Aorta (tissue), 5 donors: ENCODE data around the gene DISC1. TPM values are rescaled to one million over a fixed set of nuclear protein-coding genes. Genes with fewer than 3 reads are reported as not detected.

Source experiments
- ATAC-seq: fragments of 200-7000 bp; cut with Tn5 transposase; one replicate; pipeline ENCODE4 v1.9.1; 2022; ENCODE audit warnings: moderate library complexity; ENCODE audit not compliant: low FRiP score
- DNase-seq, 2 donors: peaks; one replicate each; pipeline ENCODE4 v3.0.0-alpha.2; 2020
- H3K27ac ChIP-seq, 2 donors: one replicate each; pipeline ENCODE4 v1.5.1; 2013; ENCODE audit warnings: low read length in 2 of 2, mild to moderate bottlenecking in 2 of 2, moderate library complexity in 2 of 2, control low read depth in 1 of 2, inconsistent platforms in 1 of 2, low read depth in 1 of 2
- H3K27me3 ChIP-seq, 2 donors: one replicate each; pipeline ENCODE4 v1.6.1; 2013; ENCODE audit warnings: control low read depth in 1 of 2, low read length in 1 of 2, mild to moderate bottlenecking in 1 of 2, moderate library complexity in 1 of 2; ENCODE audit not compliant: insufficient read depth in 2 of 2, control insufficient read depth in 1 of 2
- H3K36me3 ChIP-seq, 2 donors: one replicate each; pipeline ENCODE4 v1.6.1; 2013; ENCODE audit warnings: control low read depth in 1 of 2, low read length in 1 of 2, mild to moderate bottlenecking in 1 of 2; ENCODE audit not compliant: insufficient read depth in 2 of 2, control insufficient read depth in 1 of 2
- H3K4me1 ChIP-seq, 2 donors: one replicate each; pipeline ENCODE4 v1.6.1; 2013; ENCODE audit warnings: low read length in 2 of 2, control low read depth in 1 of 2, mild to moderate bottlenecking in 1 of 2, moderate library complexity in 1 of 2; ENCODE audit not compliant: insufficient read depth in 2 of 2, control insufficient read depth in 1 of 2
- H3K4me3 ChIP-seq, 2 donors: one replicate each; pipeline ENCODE4 v1.5.1; 2013; ENCODE audit warnings: low read length in 2 of 2, control low read depth in 1 of 2, mild to moderate bottlenecking in 1 of 2
- H3K9me3 ChIP-seq: one replicate; pipeline ENCODE4 v1.6.1; 2013; ENCODE audit warnings: mild to moderate bottlenecking, low read length; ENCODE audit not compliant: control insufficient read depth
- whole genome bisulfite sequencing, 2 donors: extraction: QIAGEN DNeasy Blood & Tissue Kit; methylation state at CpG; one replicate each; pipeline ENCODE4 v1.1.7; 2013; 5-methylcytosine and 5-hydroxymethylcytosine counted together
- intact Hi-C, 2 donors: fragments of 100-400 bp; cut with DNase I; formaldehyde crosslinking; loops; one replicate each; pipeline versions ENCODE4 v1.14.2 to v1.15.0; 2022
- polyA plus RNA-seq, 2 donors: library from polyadenylated mRNA; stranded (reverse); fragments of 200-250 nt; gene quantifications; one replicate each; pipeline ENCODE4 v1.2.3, GENCODE V29; 2013
- total RNA-seq, 2 donors: library from RNA; stranded (reverse); fragmentation: NEBNext Ultra II Directional; extraction: Animal tissue kit (Norgen Biotek cat#: 25700); gene quantifications; one replicate each; pipeline ENCODE4 v1.2.1, GENCODE V29; 2021
- donor health status: healthy with polysubstance abuse.
- donor health status: Bipolar disorder and iron deficiency.
- donor health status: DM: no; HTN: no; CAD: no.
- donor health status: DM: no; HTN: no; CAD: no.
- donor health status: DM: yes; HTN: yes; CAD: no.

Gene DISC1
- total and polyA plus RNA-seq, 4 donors: 0.64 to 31.7 (median 6.0) TPM

DNA sequence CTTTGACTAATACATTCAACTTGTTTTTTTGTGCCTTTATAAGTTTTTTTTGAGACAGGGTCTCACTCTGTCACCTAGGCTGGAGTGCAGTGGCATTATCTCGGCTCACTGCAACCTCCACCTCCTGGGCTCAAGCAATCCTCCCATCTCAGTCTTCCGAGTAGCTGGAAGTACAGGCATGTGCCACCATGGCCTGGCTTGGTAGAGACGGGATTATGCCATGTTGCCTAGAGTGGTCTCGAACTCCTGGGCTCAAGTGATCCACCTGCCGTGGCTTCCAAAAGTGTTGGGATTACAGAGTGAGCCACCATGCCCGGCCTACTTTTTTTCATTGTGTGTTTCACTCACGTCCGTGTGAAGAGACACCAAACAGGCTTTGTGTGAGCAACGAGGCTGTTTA is 202.7 kb downstream of the DISC1 start:
- no peaks in the 10 kb centered on the region for H3K36me3 ChIP-seq
- no peak overlapping the region for H3K27ac ChIP-seq
- H3K4me1 ChIP-seq: no peaks in the 10 kb centered on the region
- H3K27me3 ChIP-seq: no peaks in the 10 kb centered on the region
- WGBS, 2 donors: 87% methylated on average over 9 of the region's 9 CpGs
- H3K4me3 ChIP-seq: no peak overlapping the region
- ATAC-seq (no peak), DNase-seq (no peak)
- H3K9me3 ChIP-seq: no peaks in the 10 kb centered on the region
- intact Hi-C loops: no loop called here

DNA sequence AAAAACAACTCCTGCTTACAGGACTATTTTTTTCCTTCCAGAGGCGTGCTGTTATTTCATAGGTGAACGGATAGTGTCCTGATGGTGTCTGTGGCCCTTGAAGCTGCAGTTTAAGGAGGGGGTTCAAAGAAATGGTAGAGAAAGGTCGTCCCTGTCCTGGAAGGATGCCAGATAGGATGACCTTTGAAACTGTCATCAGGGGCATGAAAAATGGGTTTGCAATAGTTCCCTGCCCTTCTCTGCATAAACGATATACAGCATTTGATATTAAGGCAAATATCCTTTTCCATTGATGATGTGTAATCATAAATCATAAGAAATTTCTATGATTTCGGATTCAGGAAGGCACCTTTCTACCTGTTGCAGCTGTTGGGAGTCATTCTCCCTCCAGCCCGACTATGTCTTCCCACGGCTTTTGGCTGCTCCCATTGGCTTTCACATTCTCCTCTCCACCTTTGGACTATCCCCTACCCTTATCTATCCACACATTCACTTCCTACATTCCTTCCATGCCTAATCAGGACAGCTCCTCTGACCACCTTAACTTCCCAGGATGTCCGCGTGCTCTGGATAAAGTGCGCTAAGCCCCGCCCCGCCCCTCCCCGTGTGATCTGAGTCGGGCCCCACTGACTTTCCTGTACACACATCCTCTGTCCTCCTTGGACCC is 209.8 kb downstream of the DISC1 start:
- Histone ChIP-seq H3K4me1 (no peaks in the 10 kb centered on the region), H3K36me3 (no peaks in the 10 kb centered on the region), H3K27ac (no peak overlapping the region), H3K27me3 (no peaks in the 10 kb centered on the region), H3K9me3 (no peaks in the 10 kb centered on the region), H3K4me3 (no peak overlapping the region)
- WGBS, 2 donors: 92 to 93% methylated on average over 14 of the region's 14 CpGs
- intact Hi-C loops: no loop called here
- ATAC-seq: no peak
- no peak for DNase-seq

DNA sequence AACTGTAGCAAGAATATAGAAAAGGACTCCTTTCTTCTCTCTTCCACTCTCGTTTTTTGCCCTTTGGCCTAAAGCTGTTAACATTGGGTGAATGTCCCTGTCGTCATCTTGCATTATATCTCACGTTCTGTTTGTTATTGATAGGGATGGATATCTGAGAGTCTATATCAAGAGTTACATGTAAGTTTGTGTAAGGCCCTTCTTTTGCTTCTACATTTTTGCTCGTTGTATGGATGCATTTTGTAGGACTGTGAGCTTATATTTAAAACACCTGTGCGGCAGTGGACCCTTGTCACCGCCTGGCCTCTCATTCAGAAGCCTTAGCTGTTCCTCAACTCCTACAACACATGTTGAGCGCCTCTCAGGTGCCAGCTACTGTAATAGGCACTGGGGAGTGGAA is 211.9 kb downstream of the DISC1 start:
- WGBS, 2 donors: 92% methylated on average over 7 of the region's 7 CpGs
- intact Hi-C loops: no loop called here
- H3K4me3 ChIP-seq: no peak overlapping the region
- ATAC-seq: no peak
- no peak for DNase-seq
- no peaks in the 10 kb centered on the region for H3K4me1 ChIP-seq
- no peaks in the 10 kb centered on the region for H3K9me3 ChIP-seq
- no peaks in the 10 kb centered on the region for H3K27me3 ChIP-seq
- no peaks in the 10 kb centered on the region for H3K36me3 ChIP-seq
- no peak overlapping the region for H3K27ac ChIP-seq

DNA sequence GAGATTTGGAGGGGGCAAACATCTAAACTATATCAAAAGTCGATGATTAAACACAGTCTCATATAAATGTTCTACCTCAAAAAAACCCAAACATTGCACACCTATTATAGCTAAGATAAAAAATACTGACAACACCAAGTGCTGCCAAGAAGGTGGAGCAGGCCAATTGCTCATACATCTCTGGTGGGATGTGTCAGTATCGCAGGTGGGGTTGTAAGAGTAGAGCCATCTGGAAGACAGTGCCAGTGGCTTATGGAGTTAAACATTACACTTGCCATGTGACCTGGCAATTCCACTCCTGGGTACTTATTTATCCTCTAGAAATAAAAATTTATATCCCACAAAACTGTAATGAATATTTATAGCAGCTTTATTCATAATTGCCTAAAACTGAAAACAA is 213.4 kb downstream of the DISC1 start:
- H3K27me3 ChIP-seq: no peaks in the 10 kb centered on the region
- WGBS, 2 donors: 93 to 95% methylated on average over 2 of the region's 2 CpGs
- intact Hi-C loops: loop anchor here in 1 of 2 donors (10.0 kb wide), 1 partner anchor 305 kb away; no protein-coding TSS in a partner anchor
- H3K9me3 ChIP-seq: no peaks in the 10 kb centered on the region
- no peaks in the 10 kb centered on the region for H3K4me1 ChIP-seq
- DNase-seq: no peak
- H3K36me3 ChIP-seq: no peaks in the 10 kb centered on the region
- H3K27ac ChIP-seq: no peak overlapping the region
- no peak overlapping the region for H3K4me3 ChIP-seq
- no peak for ATAC-seq

DNA sequence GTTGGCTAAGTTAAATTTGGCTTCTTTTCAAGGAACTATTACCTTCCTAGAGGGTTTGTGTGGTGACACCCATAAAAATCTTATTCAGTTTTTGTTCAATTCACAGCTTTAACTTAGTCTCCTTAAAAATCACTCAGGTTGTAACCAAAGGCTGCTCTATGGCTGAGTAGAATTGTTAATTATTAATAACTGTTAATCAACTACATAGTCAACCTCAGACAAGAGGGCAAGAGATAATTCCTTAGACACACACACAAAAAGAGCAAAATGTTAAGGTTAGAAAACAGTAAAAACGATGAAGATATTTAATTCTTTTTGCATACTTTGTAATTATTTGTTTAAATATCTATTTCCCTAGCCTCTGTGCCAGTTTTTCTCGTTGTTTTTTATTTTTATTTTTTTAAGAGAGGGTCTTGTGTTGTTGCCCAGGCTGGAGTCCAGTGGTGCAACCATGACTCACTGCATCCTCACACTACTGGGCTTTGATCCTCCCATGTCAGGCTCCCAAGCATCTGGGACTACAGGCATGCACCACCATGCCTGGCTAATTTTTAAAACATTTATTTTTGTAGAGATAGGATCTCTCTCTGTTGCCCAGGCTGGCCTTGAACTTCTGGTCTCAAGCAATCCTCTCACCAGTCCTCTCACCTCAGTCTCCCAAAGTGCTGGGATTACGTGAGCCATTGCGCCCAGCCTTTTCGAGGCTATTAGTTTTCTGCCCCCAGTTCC is 215.2 kb downstream of the DISC1 start:
- no peak overlapping the region for H3K27ac ChIP-seq
- H3K4me1 ChIP-seq: no peaks in the 10 kb centered on the region
- H3K9me3 ChIP-seq: no peaks in the 10 kb centered on the region
- intact Hi-C loops: loop anchor here in 1 of 2 donors (10.0 kb wide), 1 partner anchor 303 kb away; no protein-coding TSS in a partner anchor
- H3K27me3 ChIP-seq: no peaks in the 10 kb centered on the region
- H3K36me3 ChIP-seq: no peaks in the 10 kb centered on the region
- DNase-seq (no peak), ATAC-seq (no peak)
- 77 to 79% methylated on average over 5 of the region's 5 CpGs for WGBS, 2 donors
- no peak overlapping the region for H3K4me3 ChIP-seq

DNA sequence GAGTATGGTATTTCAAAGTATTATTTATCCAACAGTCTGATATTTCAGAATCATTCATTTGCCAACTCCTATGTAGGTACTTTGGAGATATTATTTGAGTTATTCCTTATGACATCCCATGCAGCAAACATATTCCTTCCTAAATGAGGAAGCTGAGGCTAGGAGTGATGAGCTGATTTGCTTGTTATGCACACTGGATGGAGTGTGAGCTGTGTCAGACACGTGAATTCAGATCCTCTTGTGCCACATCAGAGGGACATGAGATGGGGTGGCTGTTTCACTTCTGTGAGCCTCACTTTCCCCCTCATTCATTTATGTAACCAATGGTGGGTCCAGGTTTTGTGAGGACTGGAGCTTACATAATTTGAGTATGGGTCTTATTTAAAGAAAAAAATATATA is 215.9 kb downstream of the DISC1 start:
- H3K27ac ChIP-seq: no peak overlapping the region
- no peaks in the 10 kb centered on the region for H3K9me3 ChIP-seq
- intact Hi-C loops: loop anchor here in 1 of 2 donors (10.0 kb wide), 1 partner anchor 302 kb away; no protein-coding TSS in a partner anchor
- ATAC-seq (no peak), DNase-seq (no peak)
- 88 to 95% methylated on average over 1 of the region's 1 CpG for WGBS, 2 donors
- no peak overlapping the region for H3K4me3 ChIP-seq
- H3K27me3 ChIP-seq: no peaks in the 10 kb centered on the region
- no peaks in the 10 kb centered on the region for H3K4me1 ChIP-seq
- H3K36me3 ChIP-seq: no peaks in the 10 kb centered on the region

DNA sequence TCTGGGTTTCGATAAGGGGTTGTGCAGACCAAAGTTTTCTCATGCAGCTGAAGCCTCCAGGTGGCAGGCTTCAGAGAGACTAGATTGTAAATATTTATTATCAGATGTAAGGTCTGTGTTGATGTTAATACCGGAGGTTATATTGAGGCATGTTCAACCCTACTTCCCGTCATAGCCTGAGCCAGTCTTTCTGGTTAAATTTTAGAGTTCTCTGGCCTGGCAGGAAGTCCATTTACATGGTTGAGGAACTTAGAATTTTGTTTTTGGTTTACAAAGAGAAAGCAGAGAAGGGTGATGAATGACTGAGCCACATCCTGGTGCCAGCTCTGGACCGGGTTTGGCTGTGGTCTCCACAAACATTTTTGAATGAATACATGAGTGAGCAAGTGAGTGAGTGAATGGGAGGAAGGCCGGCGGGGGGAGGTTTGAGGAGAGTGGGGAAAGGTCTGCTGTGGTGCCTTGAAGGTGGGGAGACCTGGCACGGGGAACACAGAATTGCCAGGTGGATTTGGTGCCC is 218.5 kb downstream of the DISC1 start:
- H3K4me3 ChIP-seq: no peak overlapping the region
- peak; percentile 69 to 76 for DNase-seq
- intact Hi-C loops: loop anchor here in 1 of 2 donors (10.0 kb wide), 1 partner anchor 300 kb away; no protein-coding TSS in a partner anchor
- 8 to 12% methylated on average over 7 of the region's 7 CpGs for WGBS, 2 donors
- H3K36me3 ChIP-seq: no peaks in the 10 kb centered on the region
- H3K27me3 ChIP-seq: no peaks in the 10 kb centered on the region
- no peaks in the 10 kb centered on the region for H3K9me3 ChIP-seq
- no peaks in the 10 kb centered on the region for H3K4me1 ChIP-seq
- H3K27ac ChIP-seq: peak overlapping the region; percentile 9 to 19
- ATAC-seq: no peak

DNA sequence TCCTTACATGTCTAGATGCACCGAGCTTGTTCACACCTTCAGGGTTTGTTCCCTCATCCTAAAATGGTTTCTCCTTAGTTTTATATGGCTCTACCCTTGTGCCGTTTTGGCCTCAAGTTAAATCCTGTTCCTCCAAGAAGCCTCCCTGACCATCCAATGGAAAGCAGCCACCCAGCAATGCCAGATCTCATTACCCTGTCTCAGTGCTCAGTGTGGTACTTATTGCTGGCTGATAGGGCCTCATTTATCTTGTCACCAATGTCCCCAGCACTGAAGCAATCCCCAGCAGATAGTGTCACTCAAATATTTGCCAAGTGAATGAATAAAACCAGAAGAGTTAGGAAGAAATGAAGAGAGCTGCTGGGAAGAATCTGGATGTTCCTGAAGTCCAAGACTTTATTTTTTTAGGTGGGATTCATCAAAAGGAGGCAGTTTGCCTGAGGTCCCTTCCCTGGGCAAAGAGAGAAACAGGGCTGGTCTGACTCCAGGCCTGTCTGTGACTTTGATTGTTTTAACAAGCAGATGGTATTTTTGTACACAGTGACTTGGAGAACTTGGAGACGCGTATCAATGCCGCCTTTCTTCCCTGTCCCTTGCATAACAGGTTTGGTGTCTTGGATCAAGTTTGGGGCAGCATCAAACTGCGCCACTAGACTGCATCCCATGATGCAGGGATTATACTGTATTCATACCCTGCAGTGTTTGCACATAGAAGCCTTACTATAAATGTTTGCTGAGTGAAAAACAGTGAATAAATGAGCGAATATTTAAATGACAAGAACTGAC is 221.2 kb downstream of the DISC1 start:
- WGBS, 2 donors: 96 to 97% methylated on average over 7 of the region's 7 CpGs
- DNase-seq (no peak), ATAC-seq (no peak)
- H3K27ac ChIP-seq: no peak overlapping the region
- intact Hi-C loops: loop anchor here in 1 of 2 donors (10.0 kb wide), 1 partner anchor 297 kb away; no protein-coding TSS in a partner anchor
- H3K4me3 ChIP-seq: no peak overlapping the region
- no peaks in the 10 kb centered on the region for H3K36me3 ChIP-seq
- H3K4me1 ChIP-seq: no peaks in the 10 kb centered on the region
- no peaks in the 10 kb centered on the region for H3K27me3 ChIP-seq
- no peaks in the 10 kb centered on the region for H3K9me3 ChIP-seq
